WTC11 (cell line): ENCODE measurements around the gene C17orf58. TPM values are rescaled to one million over a fixed set of nuclear protein-coding genes. Genes with fewer than 3 reads are reported as not detected.

Experiments used
- ATAC-seq: fragments of 200-7000 bp; cut with Tn5 transposase; 2 replicates; pipeline ENCODE4 v1.10.0; 2021; ENCODE audit warnings: mild to moderate bottlenecking, moderate library complexity
- CTCF ChIA-PET: fragments of 300-600 bp; sonication (Branson Sonifier 250); formaldehyde crosslinking; loops from one replicate; lab custom pipeline; 2021; ENCODE audit warnings: antibody characterized with exemption; lab: Charles Lee
- POLR2A ChIA-PET: fragments of 350-600 bp; sonication (Branson Sonifier 250); formaldehyde crosslinking; loops from one replicate; lab custom pipeline; 2021; ENCODE audit warnings: antibody characterized with exemption; lab: Charles Lee
- DNase-seq: peaks from one replicate; pipeline ENCODE4 v3.0.0; 2021; ENCODE audit warnings: low spot score
- H3K27ac Mint-ChIP-seq: 2 replicates; pipeline ENCODE4 v1.8.0; 2021; ENCODE audit warnings: mixed read lengths
- H3K27me3 Mint-ChIP-seq: 2 replicates; pipeline ENCODE4 v1.8.0; 2021; ENCODE audit warnings: low read depth, mild to moderate bottlenecking, moderate library complexity, mixed read lengths
- H3K36me3 Mint-ChIP-seq: 2 replicates; pipeline ENCODE4 v1.8.0; 2021; ENCODE audit warnings: mixed read lengths
- H3K4me1 Mint-ChIP-seq: 2 replicates; pipeline ENCODE4 v1.8.0; 2022; ENCODE audit warnings: mixed read lengths
- H3K4me3 Mint-ChIP-seq: 2 replicates; pipeline ENCODE4 v1.8.0; 2021; ENCODE audit warnings: mild to moderate bottlenecking, moderate library complexity, mixed read lengths
- H3K9me3 Mint-ChIP-seq: 2 replicates; pipeline ENCODE4 v1.8.0; 2021; ENCODE audit warnings: mixed read lengths
- AFF4 ChIP-seq: sonication (generic); formaldehyde crosslinking; IDR thresholded peaks from 2 replicates; pipeline ENCODE4 v1.8.1; 2023; ENCODE audit warnings: mild to moderate bottlenecking, missing genetic modification reagents, borderline replicate concordance
- CREB1 ChIP-seq: sonication (generic); formaldehyde crosslinking; IDR thresholded peaks from 2 replicates; pipeline ENCODE4 v1.8.0; 2023; ENCODE audit warnings: mild to moderate bottlenecking, missing genetic modification reagents
- CREM ChIP-seq: sonication (generic); formaldehyde crosslinking; IDR thresholded peaks from 2 replicates; pipeline ENCODE4 v1.8.1; 2022; ENCODE audit warnings: mild to moderate bottlenecking, missing genetic modification reagents, moderate library complexity
- CTCF ChIP-seq: fragments of 200-600 bp; IDR thresholded peaks from 2 replicates; pipeline ENCODE4 v1.8.0; 2022; ENCODE audit warnings: antibody characterized with exemption
- EMX1 ChIP-seq: fragments of 250-450 bp; sonication (Bioruptor Pico); IDR thresholded peaks from 2 replicates; pipeline ENCODE4 v1.8.0; 2021; ENCODE audit warnings: mild to moderate bottlenecking
- ETV6 ChIP-seq: sonication (generic); formaldehyde crosslinking; IDR thresholded peaks from 2 replicates; pipeline ENCODE4 v1.8.1; 2022; ENCODE audit warnings: mild to moderate bottlenecking, missing genetic modification reagents
- FOXK1 ChIP-seq: sonication (generic); formaldehyde crosslinking; IDR thresholded peaks from 2 replicates; pipeline ENCODE4 v1.8.0; 2022; ENCODE audit warnings: mild to moderate bottlenecking, moderate library complexity, missing genetic modification reagents
- IRF2 ChIP-seq: sonication (generic); formaldehyde crosslinking; IDR thresholded peaks from 2 replicates; pipeline ENCODE4 v1.8.0; 2022; ENCODE audit warnings: low read depth, missing genetic modification reagents, borderline replicate concordance
- MXD4 ChIP-seq: fragments of 250-450 bp; sonication (Bioruptor Pico); IDR thresholded peaks from 2 replicates; pipeline ENCODE4 v1.8.0; 2021; ENCODE audit warnings: mild to moderate bottlenecking, moderate library complexity, borderline replicate concordance
- NR2C2 ChIP-seq: sonication (generic); formaldehyde crosslinking; IDR thresholded peaks from 2 replicates; pipeline ENCODE4 v1.8.0; 2022; ENCODE audit warnings: mild to moderate bottlenecking, missing genetic modification reagents
- OVOL2 ChIP-seq: fragments of 250-450 bp; sonication (Bioruptor Pico); IDR thresholded peaks from 2 replicates; pipeline ENCODE4 v1.9.0; 2021; ENCODE audit warnings: mild to moderate bottlenecking, borderline replicate concordance
- RELA ChIP-seq: sonication (generic); formaldehyde crosslinking; IDR thresholded peaks from 2 replicates; pipeline ENCODE4 v1.8.1; 2022; ENCODE audit warnings: missing genetic modification reagents, mild to moderate bottlenecking, borderline replicate concordance
- SMAD3 ChIP-seq: sonication (generic); formaldehyde crosslinking; IDR thresholded peaks from 2 replicates; pipeline ENCODE4 v1.8.0; 2022; ENCODE audit warnings: missing genetic modification reagents, mild to moderate bottlenecking, borderline replicate concordance
- SP1 ChIP-seq: sonication (generic); formaldehyde crosslinking; conservative IDR thresholded peaks from 2 replicates; pipeline ENCODE4 v1.8.1; 2022; ENCODE audit warnings: missing genetic modification reagents
- STAT6 ChIP-seq: sonication (generic); formaldehyde crosslinking; conservative IDR thresholded peaks from 2 replicates; pipeline ENCODE4 v1.8.1; 2023; ENCODE audit warnings: mild to moderate bottlenecking, low read depth, missing genetic modification reagents, moderate library complexity
- TCF7 ChIP-seq: sonication (generic); formaldehyde crosslinking; IDR thresholded peaks from 2 replicates; pipeline ENCODE4 v1.8.0; 2022; ENCODE audit warnings: mild to moderate bottlenecking, low read depth, missing genetic modification reagents, moderate library complexity
- TP53 ChIP-seq: sonication (generic); formaldehyde crosslinking; IDR thresholded peaks from 2 replicates; pipeline ENCODE4 v1.8.1; 2023; ENCODE audit warnings: mild to moderate bottlenecking, missing genetic modification reagents
- USF2 ChIP-seq: sonication (generic); formaldehyde crosslinking; IDR thresholded peaks from 2 replicates; pipeline ENCODE4 v1.8.1; 2023; ENCODE audit warnings: mild to moderate bottlenecking, missing genetic modification reagents, moderate library complexity
- ZBTB21 ChIP-seq: sonication (generic); formaldehyde crosslinking; IDR thresholded peaks from 2 replicates; pipeline ENCODE4 v1.8.1; 2023; ENCODE audit warnings: mild to moderate bottlenecking, missing genetic modification reagents, borderline replicate concordance
- ZNF138 ChIP-seq: sonication (generic); formaldehyde crosslinking; conservative IDR thresholded peaks from 2 replicates; pipeline ENCODE4 v1.8.1; 2022; ENCODE audit warnings: mild to moderate bottlenecking, moderate library complexity, missing genetic modification reagents
- ZNF219 ChIP-seq: sonication (generic); formaldehyde crosslinking; IDR thresholded peaks from 2 replicates; pipeline ENCODE4 v1.8.0; 2023; ENCODE audit warnings: missing genetic modification reagents, mild to moderate bottlenecking, borderline replicate concordance
- ZNF232 ChIP-seq: sonication (generic); formaldehyde crosslinking; IDR thresholded peaks from 2 replicates; pipeline ENCODE4 v1.8.0; 2022; ENCODE audit warnings: mild to moderate bottlenecking, missing genetic modification reagents
- ZNF396 ChIP-seq: fragments of 250-450 bp; sonication (Bioruptor Pico); IDR thresholded peaks from 2 replicates; pipeline ENCODE4 v1.8.0; 2021; ENCODE audit warnings: mild to moderate bottlenecking, moderate library complexity, borderline replicate concordance
- ZNF416 ChIP-seq: fragments of 250-450 bp; sonication (Bioruptor Pico); IDR thresholded peaks from 2 replicates; pipeline ENCODE4 v1.9.0; 2021; ENCODE audit warnings: mild to moderate bottlenecking, inconsistent platforms
- ZNF423 ChIP-seq: fragments of 250-450 bp; sonication (Bioruptor Pico); IDR thresholded peaks from 2 replicates; pipeline ENCODE4 v2.1.2; 2022; ENCODE audit warnings: mild to moderate bottlenecking, moderate library complexity
- total RNA-seq: library from RNA; stranded (reverse); gene quantifications from 3 replicates; pipeline ENCODE4 v1.2.3, GENCODE V29; 2021

Gene C17orf58
- total RNA-seq, 1 experiment from 2014 or later, result 28.2 TPM

- TF ChIP-seq TP53 (CRISPR knock-in tag), result no peak
Observed at GRCh38 chr17:67993998-67994361, 2.3 kb downstream of the C17orf58 start (continued).

- no peaks in the 10 kb centered on the region for H3K9me3 Mint-ChIP-seq
- peak; percentile 66 for ATAC-seq
- 0 out of 2 replicates have a peak, but pooled peaks cover 3% of the 10 kb centered on the region for H3K36me3 Mint-ChIP-seq
- ChIA-PET POLR2A (interaction anchor here (0.5 to 1.0 kb wide), 3 partner anchors 10 to 27 kb away, joined by 4 to 6 read pairs (median 5); no protein-coding TSS in a partner anchor), CTCF (interaction anchor here (0.5 to 1.6 kb wide), 3 partner anchors 19 to 131 kb away, joined by 3 to 5 read pairs (median 3); no protein-coding TSS in a partner anchor)
- peak overlapping the region; percentile 56 for H3K27ac Mint-ChIP-seq
- H3K27me3 Mint-ChIP-seq, result peaks cover 25% of the 10 kb centered on the region
- peaks cover 21% of the 10 kb centered on the region for H3K4me1 Mint-ChIP-seq
- H3K4me3 Mint-ChIP-seq, result peak overlapping the region; percentile 95
- peak; percentile 76 for DNase-seq
- TF ChIP-seq MXD4 (CRISPR knock-in tag), result no peak
- no peak for TF ChIP-seq ZNF138 (CRISPR knock-in tag)
- no peak for TF ChIP-seq CTCF
- no peak for TF ChIP-seq IRF2 (CRISPR knock-in tag)
- TF ChIP-seq CREB1 (CRISPR knock-in tag), result no peak
- TF ChIP-seq EMX1 (CRISPR knock-in tag), result no peak
- no peak for TF ChIP-seq TP53 (CRISPR knock-in tag)
- no peak for TF ChIP-seq AFF4 (CRISPR knock-in tag)
- no peak for TF ChIP-seq TCF7 (CRISPR knock-in tag)
- TF ChIP-seq RELA (CRISPR knock-in tag), result no peak
- TF ChIP-seq CREM (CRISPR knock-in tag), result 0 out of 2 replicates have a peak, but pooled peaks have one; percentile 20
- TF ChIP-seq OVOL2 (CRISPR knock-in tag), result no peak
- no peak for TF ChIP-seq ZNF219 (CRISPR knock-in tag)
- no peak for TF ChIP-seq ETV6 (CRISPR knock-in tag)
- TF ChIP-seq USF2 (CRISPR knock-in tag), result no peak
- no peak for TF ChIP-seq STAT6
- TF ChIP-seq ZNF423 (CRISPR knock-in tag), result no peak
- no peak for TF ChIP-seq SMAD3 (CRISPR knock-in tag)
- TF ChIP-seq ZNF416 (CRISPR knock-in tag), result no peak
- TF ChIP-seq NR2C2 (CRISPR knock-in tag), result no peak
- peak; percentile 50; the same call in 1 of the 2 replicates for TF ChIP-seq SP1
- no peak for TF ChIP-seq ZNF232 (CRISPR knock-in tag)
- TF ChIP-seq ZNF396 (CRISPR knock-in tag), result no peak
- TF ChIP-seq FOXK1 (CRISPR knock-in tag), result peak; percentile 1; the same call in 1 of the 2 replicates
- no peak for TF ChIP-seq ZBTB21 (CRISPR knock-in tag)
Observed at GRCh38 chr17:67993153-67993997, 2.9 kb downstream of the C17orf58 start.
